Endodermal cell (in vitro differentiated cells): ENCODE data around the gene MOV10L1. TPM values are rescaled to one million over a fixed set of nuclear protein-coding genes. Genes with fewer than 3 reads are reported as not detected.

Experiments used
- DNase-seq: peaks from one replicate; pipeline ENCODE4 v3.0.0-alpha.2; 2017
- H3K27ac ChIP-seq: 2 replicates; pipeline ENCODE4 v1.5.1; 2013; ENCODE audit warnings: mild to moderate bottlenecking, low read depth, low read length, moderate library complexity
- H3K27me3 ChIP-seq: 2 replicates; pipeline ENCODE4 v1.6.1; 2013; ENCODE audit warnings: mild to moderate bottlenecking, low read length, moderate library complexity; ENCODE audit not compliant: insufficient read depth, control insufficient read depth, poor library complexity, severe bottlenecking
- H3K36me3 ChIP-seq: 2 replicates; pipeline ENCODE4 v1.7.0; 2013; ENCODE audit warnings: mild to moderate bottlenecking, low read length, moderate library complexity; ENCODE audit not compliant: control insufficient read depth, insufficient read depth
- H3K4me1 ChIP-seq: one replicate; pipeline ENCODE4 v1.7.0; 2013; ENCODE audit warnings: low read length; ENCODE audit not compliant: control insufficient read depth, insufficient read depth
- H3K4me3 ChIP-seq: 2 replicates; pipeline ENCODE4 v1.5.1; 2013; ENCODE audit warnings: mild to moderate bottlenecking, low read length, moderate library complexity
- H3K9ac ChIP-seq: 2 replicates; pipeline ENCODE4 v1.6.1; 2013; ENCODE audit warnings: mild to moderate bottlenecking, low read length, moderate library complexity; ENCODE audit not compliant: poor library complexity, severe bottlenecking; ENCODE audit errors: extremely low read depth
- H3K9me3 ChIP-seq: 2 replicates; pipeline ENCODE4 v1.6.1; 2013; ENCODE audit warnings: mild to moderate bottlenecking, low read length, moderate library complexity; ENCODE audit not compliant: control insufficient read depth
- H3K27ac Mint-ChIP-seq: 2 replicates; pipeline ENCODE4 v1.8.0; 2020; ENCODE audit warnings: mixed read lengths
- H3K27me3 Mint-ChIP-seq: 2 replicates; pipeline ENCODE4 v1.8.0; 2021; ENCODE audit warnings: mild to moderate bottlenecking, mixed read lengths; ENCODE audit not compliant: insufficient read depth
- H3K36me3 Mint-ChIP-seq: 2 replicates; pipeline ENCODE4 v1.8.0; 2020; ENCODE audit warnings: low read depth, mixed read lengths
- H3K4me1 Mint-ChIP-seq: 2 replicates; pipeline ENCODE4 v1.8.0; 2020; ENCODE audit warnings: mixed read lengths
- H3K4me3 Mint-ChIP-seq: 2 replicates; pipeline ENCODE4 v1.8.0; 2020; ENCODE audit warnings: mild to moderate bottlenecking, moderate library complexity, mixed read lengths
- H3K9me3 Mint-ChIP-seq: 2 replicates; pipeline ENCODE4 v1.8.0; 2020; ENCODE audit warnings: mild to moderate bottlenecking, mixed read lengths
- CTCF ChIP-seq: fragments of 200-600 bp; sonication (generic); conservative IDR thresholded peaks from 2 replicates; pipeline ENCODE4 v1.5.0; 2021; ENCODE audit warnings: antibody characterized with exemption, mild to moderate bottlenecking
- WGBS, 2 experiments: methylation state at CpG; one replicate each; pipeline versions ENCODE4 v1.1.5 to v1.1.7; 2013; ENCODE audit warnings: missing lambda C conversion rate in 2 of 2, mixed read lengths in 1 of 2; ENCODE audit not compliant: insufficient coverage in 1 of 2, insufficient read length in 1 of 2; 5-methylcytosine and 5-hydroxymethylcytosine counted together
- total RNA-seq, 2 donors: library from RNA; stranded (reverse); fragmentation: NEBNext Ultra II Directional in 1 of 2; extraction: Animal tissue kit (Norgen Biotek cat#: 25700) in 1 of 2; gene quantifications; 2 replicates in 1 of 2; 3 replicates in 1 of 2; pipeline ENCODE4 v1.2.1, GENCODE V29; 2021

MOV10L1 gene
- total RNA-seq, 2 donors from 2014 or later: 0.31 TPM; not detected in 1

DNA sequence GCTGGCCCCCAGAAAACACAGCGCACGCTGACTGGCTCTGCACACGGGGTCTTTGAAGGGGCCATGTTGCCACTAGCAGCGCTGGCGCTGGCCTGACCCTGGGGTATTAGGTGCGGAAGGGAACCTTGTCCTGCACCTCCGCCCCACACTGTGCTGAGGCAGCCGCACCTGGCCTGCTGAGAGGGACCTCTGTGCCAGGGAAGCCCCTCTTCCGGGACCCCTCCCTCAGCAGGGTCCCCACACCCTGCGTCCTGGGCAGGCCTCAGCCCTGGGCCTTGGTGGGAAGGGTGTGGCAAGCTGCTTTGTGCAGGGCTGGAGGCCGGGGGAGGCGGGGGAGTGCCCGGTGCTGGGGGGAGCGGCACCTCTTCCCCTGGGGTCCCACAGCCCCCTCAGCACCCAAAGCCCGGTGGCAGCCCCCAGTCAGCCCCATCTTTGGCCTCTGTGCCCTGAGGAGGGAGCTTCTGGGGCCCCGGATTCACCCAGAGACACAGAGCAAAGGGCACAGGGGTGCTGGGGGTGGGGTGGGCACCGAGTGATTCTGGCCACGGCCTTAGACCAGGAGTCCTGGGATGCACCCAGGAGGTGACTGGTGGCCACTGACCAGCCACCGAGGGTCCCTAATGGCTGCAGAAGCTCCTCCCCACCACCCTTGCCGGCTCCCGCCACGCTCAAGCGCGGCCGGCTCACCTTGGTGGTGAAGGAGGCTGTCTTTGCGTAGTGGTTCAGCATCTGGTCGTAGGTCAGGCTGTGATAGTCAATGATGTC lies 43.1 kb upstream of the MOV10L1 start:
- 93 to 100% methylated on average over 6 to 27 of the region's 27 CpGs for WGBS, 2 experiments
- Mint-ChIP-seq H3K27me3 (peaks cover 3% of the 10 kb centered on the region), H3K9me3 (no peaks in the 10 kb centered on the region), H3K4me1 (no peaks in the 10 kb centered on the region), H3K36me3 (no peaks in the 10 kb centered on the region), H3K27ac (no peak overlapping the region), H3K4me3 (no peak overlapping the region)
- H3K4me1 ChIP-seq: no peaks in the 10 kb centered on the region
- no peaks in the 10 kb centered on the region for H3K9me3 ChIP-seq
- H3K27me3 ChIP-seq: no peaks in the 10 kb centered on the region
- no peak for DNase-seq
- no peak overlapping the region for H3K4me3 ChIP-seq
- no peaks in the 10 kb centered on the region for H3K36me3 ChIP-seq
- no peak for TF ChIP-seq CTCF
- no peak overlapping the region for H3K27ac ChIP-seq
- H3K9ac ChIP-seq: no peak overlapping the region

DNA sequence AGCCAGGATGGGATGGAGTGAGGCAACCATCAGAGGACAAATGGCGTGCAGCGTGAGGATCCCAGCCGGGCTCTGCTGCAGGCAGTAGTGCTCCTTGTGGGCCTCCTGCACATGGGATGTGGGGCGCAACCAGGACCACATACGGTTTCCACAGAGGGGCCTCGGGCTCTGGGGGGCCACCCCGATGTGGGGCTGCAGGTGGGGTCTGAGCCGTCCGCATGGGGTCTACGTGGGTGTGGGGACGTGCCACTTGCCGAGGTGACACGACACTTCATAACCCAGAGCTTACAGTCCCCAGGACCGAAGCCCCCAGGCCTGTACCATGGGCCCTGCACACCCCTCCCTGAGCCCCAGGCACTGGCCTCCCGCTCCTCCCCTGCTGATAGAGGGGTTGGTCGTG lies 42.5 kb upstream of the MOV10L1 start:
- Mint-ChIP-seq H3K27ac (no peak overlapping the region), H3K4me1 (no peaks in the 10 kb centered on the region), H3K36me3 (no peaks in the 10 kb centered on the region), H3K27me3 (peaks cover 4% of the 10 kb centered on the region), H3K4me3 (no peak overlapping the region), H3K9me3 (no peaks in the 10 kb centered on the region)
- no peak for DNase-seq
- Histone ChIP-seq H3K9me3 (no peaks in the 10 kb centered on the region), H3K27ac (no peak overlapping the region), H3K36me3 (no peaks in the 10 kb centered on the region), H3K4me3 (no peak overlapping the region), H3K9ac (no peak overlapping the region), H3K27me3 (no peaks in the 10 kb centered on the region), H3K4me1 (no peaks in the 10 kb centered on the region)
- WGBS, 2 experiments: 90 to 92% methylated on average over 11 to 16 of the region's 16 CpGs
- no peak for TF ChIP-seq CTCF

DNA sequence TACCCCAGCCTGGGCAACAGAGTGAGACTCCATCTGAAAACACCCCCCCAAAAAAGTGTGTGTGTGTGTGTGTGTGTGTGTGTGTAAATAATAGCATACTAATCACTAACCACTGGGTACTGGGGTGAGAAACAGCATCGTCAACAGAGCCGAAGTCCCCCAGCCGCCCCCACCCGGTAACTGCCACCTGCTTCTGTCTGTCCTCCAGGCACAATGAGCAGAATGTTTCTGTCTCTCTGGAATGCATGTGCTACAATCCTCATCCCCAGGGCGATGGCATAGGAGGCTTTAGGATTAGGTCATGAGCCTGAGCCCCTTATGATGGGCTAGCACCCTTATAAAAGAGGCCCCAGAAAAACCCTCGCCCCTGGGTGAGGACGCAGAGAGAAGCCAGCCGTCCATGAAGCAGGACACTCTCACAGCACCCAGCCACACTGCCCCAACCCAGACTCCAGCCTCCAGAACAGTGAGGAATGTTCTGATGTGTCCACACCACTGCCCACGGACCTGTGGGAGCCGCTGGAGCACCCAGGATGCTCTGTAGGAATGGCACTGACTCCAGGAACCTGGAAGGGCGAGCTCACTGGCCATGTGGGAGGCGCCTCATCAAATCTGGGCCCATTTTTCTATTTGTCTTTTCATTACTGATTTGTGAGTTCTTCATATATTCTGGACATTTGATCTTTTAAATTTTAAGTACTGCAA lies 41.6 kb upstream of the MOV10L1 start:
- WGBS, 2 experiments: 91 to 97% methylated on average over 4 to 12 of the region's 12 CpGs
- H3K36me3 Mint-ChIP-seq: no peaks in the 10 kb centered on the region
- Histone ChIP-seq H3K4me1 (no peaks in the 10 kb centered on the region), H3K27ac (no peak overlapping the region), H3K4me3 (no peak overlapping the region), H3K9ac (no peak overlapping the region), H3K36me3 (no peaks in the 10 kb centered on the region), H3K9me3 (no peaks in the 10 kb centered on the region), H3K27me3 (no peaks in the 10 kb centered on the region)
- no peak for DNase-seq
- H3K4me1 Mint-ChIP-seq: no peaks in the 10 kb centered on the region
- H3K9me3 Mint-ChIP-seq: no peaks in the 10 kb centered on the region
- H3K27me3 Mint-ChIP-seq: peaks cover 4% of the 10 kb centered on the region
- no peak for TF ChIP-seq CTCF
- no peak overlapping the region for H3K27ac Mint-ChIP-seq
- no peak overlapping the region for H3K4me3 Mint-ChIP-seq
